HepG2 (cell line): ENCODE data around the gene PIM1. TPM values are rescaled to one million over a fixed set of nuclear protein-coding genes. Genes with fewer than 3 reads are reported as not detected.

Experiments used
- ATAC-seq: fragments of 200-7000 bp; cut with Tn5 transposase; 3 replicates; pipeline ENCODE4 v1.9.1; 2020; ENCODE audit warnings: mild to moderate bottlenecking, moderate library complexity
- BruUV-seq: library from RNA; stranded (reverse); fragments of 400-500 nt; replicated peaks from 2 replicates; lab custom pipeline; 2021; lab: Mats Ljungman, UMichigan
- CTCF ChIA-PET: fragments of 300-600 bp; formaldehyde crosslinking; extraction: SDS; loops from one replicate; lab custom pipeline; 2021; ENCODE audit warnings: low total read pairs, inconsistent platforms, low intra/inter-chr PET ratio; lab: Yijun Ruan, JAX
- POLR2A ChIA-PET: fragments of 350-600 bp; sonication (Branson Sonifier 250); formaldehyde crosslinking; loops from one replicate; lab custom pipeline; 2020; ENCODE audit warnings: antibody characterized with exemption, inconsistent platforms; lab: Yijun Ruan, JAX
- DNase-seq: peaks from one replicate; pipeline ENCODE4 v3.0.0-alpha.2; 2015; ENCODE audit warnings: low spot score
- FAIRE-seq: peaks from 3 replicates; lab custom pipeline; 2011; peaks lifted over from hg19 to GRCh38; lab: Jason Lieb, UNC
- H2AFZ ChIP-seq: one replicate; pipeline ENCODE4 v1.6.1; 2011; ENCODE audit warnings: low read length, inconsistent platforms
- H3K27ac ChIP-seq: fragments of 300-600 bp; 3 replicates; pipeline ENCODE4 v1.8.0; 2011; ENCODE audit warnings: mixed run types, mild to moderate bottlenecking, mixed read lengths, low read length, inconsistent platforms; ENCODE audit not compliant: insufficient read depth; ENCODE audit errors: extremely low read length
- H3K27me3 ChIP-seq, 2 experiments: fragments of 200-600 bp in 1 of 2; 2 replicates in 1 of 2; 3 replicates in 1 of 2; pipeline versions ENCODE4 v1.6.0 to v1.8.0; 2011; ENCODE audit warnings: low read length in 2 of 2, mild to moderate bottlenecking in 2 of 2, moderate library complexity in 2 of 2, inconsistent platforms in 1 of 2; ENCODE audit not compliant: insufficient read depth in 2 of 2, control insufficient read depth in 1 of 2
- H3K36me3 ChIP-seq, 2 experiments: fragments of 200-600 bp in 1 of 2; replicated peaks in 1 of 2; 2 replicates in 1 of 2; 3 replicates in 1 of 2; pipeline versions ENCODE4 v1.5.1 to v1.8.0; 2011; ENCODE audit warnings: low read length in 2 of 2, inconsistent platforms in 1 of 2; ENCODE audit not compliant: insufficient read depth in 2 of 2, control insufficient read depth in 1 of 2
- H3K4me1 ChIP-seq: 2 replicates; pipeline ENCODE4 v1.5.1; 2012; ENCODE audit warnings: low read length, inconsistent platforms; ENCODE audit not compliant: insufficient read depth
- H3K4me2 ChIP-seq: 2 replicates; pipeline ENCODE4 v1.6.0; 2011; ENCODE audit warnings: low read depth, low read length, inconsistent platforms
- H3K4me3 ChIP-seq, 3 experiments: fragments of 200-600 bp in 1 of 3; sonication (generic), shearing (Covaris generic) in 1 of 3; replicated peaks in 1 of 3; 2 replicates each; pipeline ENCODE4 v1.5.1; 2011 to 2016; ENCODE audit warnings: low read length in 3 of 3, inconsistent platforms in 2 of 3, low read depth in 2 of 3, mild to moderate bottlenecking in 2 of 3, control low read depth in 1 of 3, mixed read lengths in 1 of 3; ENCODE audit not compliant: insufficient read depth in 1 of 3
- H3K79me2 ChIP-seq: one replicate; pipeline ENCODE4 v1.6.1; 2011; ENCODE audit warnings: low read length, inconsistent platforms; ENCODE audit not compliant: insufficient read depth
- H3K9ac ChIP-seq: 2 replicates; pipeline ENCODE4 v1.6.0; 2011; ENCODE audit warnings: mild to moderate bottlenecking, low read depth, low read length, inconsistent platforms; ENCODE audit not compliant: insufficient read depth
- H3K9me3 ChIP-seq: 2 replicates; pipeline ENCODE4 v1.5.1; 2012; ENCODE audit warnings: mild to moderate bottlenecking, low read length
- H4K20me1 ChIP-seq: 2 replicates; pipeline ENCODE4 v1.6.0; 2011; ENCODE audit warnings: inconsistent platforms, mild to moderate bottlenecking, low read length, moderate library complexity; ENCODE audit not compliant: insufficient read depth
- CHCHD3 ChIP-seq: sonication (generic); formaldehyde crosslinking; IDR thresholded peaks from 2 replicates; pipeline ENCODE4 v1.8.0; 2022; ENCODE audit warnings: mild to moderate bottlenecking, missing genetic modification reagents, moderate library complexity
- ERF ChIP-seq: IDR thresholded peaks from 2 replicates; pipeline ENCODE4 v1.6.1; 2018; ENCODE audit warnings: missing biosample characterization, missing genetic modification reagents
- GRHL1 ChIP-seq: sonication (generic); formaldehyde crosslinking; conservative IDR thresholded peaks from 2 replicates; pipeline ENCODE4 v1.8.0; 2022; ENCODE audit warnings: missing genetic modification reagents
- IKZF1 ChIP-seq: fragments of 450-650 bp; IDR thresholded peaks from 2 replicates; pipeline ENCODE4 v1.7.1; 2016
- IRF9 ChIP-seq: sonication (generic); formaldehyde crosslinking; IDR thresholded peaks from 2 replicates; pipeline ENCODE4 v1.8.0; 2022; ENCODE audit warnings: missing genetic modification reagents, mild to moderate bottlenecking, borderline replicate concordance
- MED1 ChIP-seq: sonication (generic); formaldehyde crosslinking; IDR thresholded peaks from 2 replicates; pipeline ENCODE4 v1.4.0; 2020; ENCODE audit warnings: missing genetic modification reagents
- MTF1 ChIP-seq: sonication (generic); formaldehyde crosslinking; IDR thresholded peaks from 2 replicates; pipeline ENCODE4 v1.5.0; 2020; ENCODE audit warnings: missing genetic modification reagents
- NFE2L1 ChIP-seq: sonication (generic); formaldehyde crosslinking; IDR thresholded peaks from 2 replicates; pipeline ENCODE4 v1.4.0; 2020; ENCODE audit warnings: missing genetic modification reagents, mild to moderate bottlenecking, borderline replicate concordance
- RARA ChIP-seq: IDR thresholded peaks from 2 replicates; pipeline ENCODE4 v1.6.1; 2016; ENCODE audit warnings: missing genetic modification reagents, missing compliant biosample characterization
- SETDB1 ChIP-seq: sonication (generic); formaldehyde crosslinking; IDR thresholded peaks from 2 replicates; pipeline ENCODE4 v1.5.1; 2020; ENCODE audit warnings: missing genetic modification reagents, mild to moderate bottlenecking, borderline replicate concordance
- SIX1 ChIP-seq: sonication (generic); formaldehyde crosslinking; IDR thresholded peaks from 2 replicates; pipeline ENCODE4 v1.4.0; 2020; ENCODE audit warnings: missing genetic modification reagents, borderline replicate concordance
- SP140L ChIP-seq: sonication (generic); formaldehyde crosslinking; IDR thresholded peaks from 2 replicates; pipeline ENCODE4 v1.4.0; 2020; ENCODE audit warnings: missing genetic modification reagents, borderline replicate concordance
- ZNF280B ChIP-seq: sonication (generic); formaldehyde crosslinking; IDR thresholded peaks from 2 replicates; pipeline ENCODE4 v1.5.0; 2020; ENCODE audit warnings: missing genetic modification reagents, mild to moderate bottlenecking, borderline replicate concordance
- ZNF292 ChIP-seq: sonication (generic); formaldehyde crosslinking; IDR thresholded peaks from 2 replicates; pipeline ENCODE4 v1.8.1; 2022; ENCODE audit warnings: mild to moderate bottlenecking, low read depth, missing genetic modification reagents, borderline replicate concordance
- ZNF496 ChIP-seq: sonication (generic); formaldehyde crosslinking; IDR thresholded peaks from 2 replicates; pipeline ENCODE4 v1.8.1; 2023; ENCODE audit warnings: mild to moderate bottlenecking, moderate library complexity, missing genetic modification reagents; ENCODE audit not compliant: insufficient replicate concordance
- ZNF510 ChIP-seq: sonication (generic); formaldehyde crosslinking; IDR thresholded peaks from 2 replicates; pipeline ENCODE4 v1.4.0; 2020; ENCODE audit warnings: low read depth, mild to moderate bottlenecking, missing genetic modification reagents
- ZNF567 ChIP-seq: sonication (generic); formaldehyde crosslinking; IDR thresholded peaks from 2 replicates; pipeline ENCODE4 v1.8.1; 2023; ENCODE audit warnings: mild to moderate bottlenecking, missing genetic modification reagents, borderline replicate concordance
- ZNF776 ChIP-seq: sonication (generic); formaldehyde crosslinking; IDR thresholded peaks from 2 replicates; pipeline ENCODE4 v1.4.0; 2020; ENCODE audit warnings: mild to moderate bottlenecking, missing genetic modification reagents
- ZSCAN25 ChIP-seq: sonication (generic); formaldehyde crosslinking; IDR thresholded peaks from 2 replicates; pipeline ENCODE4 v1.8.0; 2022; ENCODE audit warnings: mild to moderate bottlenecking, missing genetic modification reagents
- WGBS: methylation state at CpG from one replicate; pipeline ENCODE4 v1.1.6; 2017; ENCODE audit warnings: low lambda C conversion rate; 5-methylcytosine and 5-hydroxymethylcytosine counted together
- in situ Hi-C: cut with HindIII; loops from 2 replicates; pipeline ENCODE4 v1.10.0; 2017; ENCODE audit warnings: low pct_unique_long_range_greater_than_20kb; ENCODE audit not compliant: extremely low pct_ligation_motif_present
- intact Hi-C: fragments of 100-400 bp; cut with micrococcal nuclease; formaldehyde crosslinking; loops from one replicate; pipeline ENCODE4 v1.10.0; 2022; ENCODE audit not compliant: unreplicated experiment
- polyA plus RNA-seq, 8 experiments: library from polyadenylated mRNA; depleted of rRNA in 3 of 8; stranded (reverse) in 7 of 8; unstranded in 1 of 8; fragments of >200 nt; fragmentation: Illumina TruSeq in 4 of 8; extraction: Trizol in 4 of 8; gene quantifications; 2 replicates each; pipeline versions ENCODE4 v1.2.1 to v1.2.3, GENCODE V29; 2011 to 2016; ENCODE audit warnings: low read depth in 4 of 8, missing spikeins in 1 of 8, mixed read lengths in 1 of 8; ENCODE audit not compliant: insufficient read depth in 1 of 8
- total RNA-seq, 5 experiments: library from RNA; depleted of rRNA; stranded (reverse); fragments of >200 nt; fragmentation: Illumina TruSeq; extraction: Trizol; gene quantifications; 2 replicates each; pipeline ENCODE4 v1.2.3, GENCODE V29; 2016; ENCODE audit warnings: low read depth in 1 of 5

PIM1 gene
- total and polyA plus RNA-seq, 2 of the 13 experiments (the other 11 are each of a cell fraction or from before 2014, with no cell fraction given), result 29.4 to 117 TPM

GRCh38 chr6:37212268-37212667 is 42.3 kb downstream of the PIM1 start:
- Histone ChIP-seq H3K27me3 (peaks cover 5 to 22% of the 10 kb centered on the region in 2 experiments; a peak in 3 of 5 replicates), H3K79me2 (no peaks in the 10 kb centered on the region), H3K4me3 (no peak overlapping the region), H3K9me3 (no peaks in the 10 kb centered on the region), H4K20me1 (no peaks in the 10 kb centered on the region), H2AFZ (no peak overlapping the region), H3K4me1 (peaks cover 5% of the 10 kb centered on the region; the same call in 1 of the 2 replicates), H3K4me2 (no peak overlapping the region), H3K36me3 (no peaks in the 10 kb centered on the region), H3K9ac (no peak overlapping the region), H3K27ac (no peak overlapping the region)
- in situ Hi-C loops (loop anchor here (5.0 to 10.0 kb wide), 2 partner anchors 327 to 445 kb away; partner anchors contain the start of gene C6orf89), intact Hi-C loops (no loop called here)
- FAIRE-seq, result no peak
- DNase-seq, result no peak
- BruUV-seq, result no TSS peak
- 50% methylated on average over 9 of the region's 9 CpGs for WGBS
- TF ChIP-seq ZNF292 (no peak), ERF (CRISPR knock-in tag) (no peak), ZNF510 (CRISPR knock-in tag) (no peak), GRHL1 (no peak), NFE2L1 (CRISPR knock-in tag) (no peak), SP140L (CRISPR knock-in tag) (no peak), CHCHD3 (CRISPR knock-in tag) (no peak), SIX1 (no peak), ZSCAN25 (CRISPR knock-in tag) (no peak), SETDB1 (CRISPR knock-in tag) (no peak), MTF1 (CRISPR knock-in tag) (no peak), ZNF567 (no peak), ZNF280B (no peak), ZNF496 (CRISPR knock-in tag) (no peak), MED1 (CRISPR knock-in tag) (no peak), RARA (CRISPR knock-in tag) (no peak), IRF9 (no peak), ZNF776 (CRISPR knock-in tag) (no peak), IKZF1 (no peak)
- ChIA-PET CTCF (interaction anchor here (10.6 kb wide), 1 partner anchor 192 kb away, joined by 268 read pairs; no protein-coding TSS in a partner anchor), POLR2A (no interaction called here)
- no peak for ATAC-seq
